ENCODE data around the gene C20orf144. TPM values are rescaled to one million over a fixed set of nuclear protein-coding genes. Genes with fewer than 3 reads are reported as not detected.

The C20orf144 gene
- total RNA-seq, 1 donor from 2014 or later: 0.82 TPM

- Mint-ChIP-seq H3K9me3 (no peaks in the 10 kb centered on the region), H3K4me3 (peak overlapping the region; percentile 79), H3K27me3 (no peaks in the 10 kb centered on the region), H3K27ac (peak overlapping the region; percentile 97), H3K4me1 (ENCODE audit: unreplicated experiment) (peaks cover 72% of the 10 kb centered on the region), H3K36me3 (peaks cover 27% of the 10 kb centered on the region)
- TF ChIP-seq, protein P1, sequence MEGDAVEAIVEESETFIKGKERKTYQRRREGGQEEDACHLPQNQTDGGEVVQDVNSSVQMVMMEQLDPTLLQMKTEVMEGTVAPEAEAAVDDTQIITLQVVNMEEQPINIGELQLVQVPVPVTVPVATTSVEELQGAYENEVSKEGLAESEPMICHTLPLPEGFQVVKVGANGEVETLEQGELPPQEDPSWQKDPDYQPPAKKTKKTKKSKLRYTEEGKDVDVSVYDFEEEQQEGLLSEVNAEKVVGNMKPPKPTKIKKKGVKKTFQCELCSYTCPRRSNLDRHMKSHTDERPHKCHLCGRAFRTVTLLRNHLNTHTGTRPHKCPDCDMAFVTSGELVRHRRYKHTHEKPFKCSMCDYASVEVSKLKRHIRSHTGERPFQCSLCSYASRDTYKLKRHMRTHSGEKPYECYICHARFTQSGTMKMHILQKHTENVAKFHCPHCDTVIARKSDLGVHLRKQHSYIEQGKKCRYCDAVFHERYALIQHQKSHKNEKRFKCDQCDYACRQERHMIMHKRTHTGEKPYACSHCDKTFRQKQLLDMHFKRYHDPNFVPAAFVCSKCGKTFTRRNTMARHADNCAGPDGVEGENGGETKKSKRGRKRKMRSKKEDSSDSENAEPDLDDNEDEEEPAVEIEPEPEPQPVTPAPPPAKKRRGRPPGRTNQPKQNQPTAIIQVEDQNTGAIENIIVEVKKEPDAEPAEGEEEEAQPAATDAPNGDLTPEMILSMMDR (conservative IDR thresholded peaks at IDR 0.05): no peak
- DNase-seq (ENCODE audit: extremely low spot score, unreplicated experiment): no peak
Observed at GRCh38 chr20:33650111-33650752, 11.9 kb upstream of the C20orf144 start.

DNA sequence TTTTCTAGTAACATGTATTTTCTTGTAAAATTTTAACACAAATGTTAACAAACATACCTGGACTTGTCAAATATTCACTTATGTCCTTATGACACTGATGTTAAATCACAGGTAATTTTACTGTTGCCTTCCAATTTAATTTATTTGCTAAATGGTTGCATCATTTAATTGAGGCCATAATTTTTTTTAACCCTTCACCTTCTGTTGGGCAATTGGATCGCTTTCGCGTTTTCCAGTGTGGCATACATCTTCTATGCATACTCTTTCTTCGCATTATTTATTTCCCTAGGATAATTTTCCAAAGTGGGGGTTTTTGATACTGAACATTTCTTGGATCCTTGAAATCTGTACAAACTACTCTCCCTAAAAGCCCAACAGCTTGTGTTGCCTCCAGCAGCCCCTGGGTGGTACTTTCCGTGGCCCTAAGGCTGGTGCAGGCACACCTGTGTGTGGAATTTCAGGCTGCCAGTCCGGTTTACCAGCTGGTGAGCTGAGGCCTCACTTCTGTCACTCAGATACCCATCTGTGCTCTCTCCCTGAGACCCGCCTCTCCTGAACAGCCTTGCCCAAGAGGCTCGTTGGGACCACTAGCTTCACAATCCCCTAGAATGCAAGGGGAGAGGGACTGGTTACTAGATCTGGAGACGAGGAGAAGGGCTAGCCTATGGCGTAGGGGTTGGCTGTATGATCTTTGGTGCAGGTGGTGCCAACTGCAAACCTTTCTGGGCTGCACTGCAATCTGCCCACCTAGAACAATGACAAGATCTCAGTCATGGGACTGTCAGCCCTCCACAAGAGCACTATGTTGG lies 11.2 kb upstream of the C20orf144 start:
- H3K4me3 Mint-ChIP-seq: peak overlapping the region; percentile 79
- H3K9me3 Mint-ChIP-seq: no peaks in the 10 kb centered on the region
- H3K27ac Mint-ChIP-seq: peak overlapping the region; percentile 97
- peaks cover 21% of the 10 kb centered on the region for H3K36me3 Mint-ChIP-seq
- peaks cover 68% of the 10 kb centered on the region for H3K4me1 Mint-ChIP-seq (ENCODE audit: unreplicated experiment)
- no peaks in the 10 kb centered on the region for H3K27me3 Mint-ChIP-seq
- TF ChIP-seq, protein P1 (conservative IDR thresholded peaks at IDR 0.05): peak; percentile 18
- no peak for DNase-seq (ENCODE audit: extremely low spot score, unreplicated experiment)

- TF ChIP-seq, protein P1 (conservative IDR thresholded peaks at IDR 0.05): no peak
- H3K4me3 Mint-ChIP-seq: peak overlapping the region; percentile 79
- no peak for DNase-seq (ENCODE audit: extremely low spot score, unreplicated experiment)
- no peaks in the 10 kb centered on the region for H3K9me3 Mint-ChIP-seq
- H3K27me3 Mint-ChIP-seq: no peaks in the 10 kb centered on the region
- H3K4me1 Mint-ChIP-seq (ENCODE audit: unreplicated experiment): peaks cover 68% of the 10 kb centered on the region
- H3K27ac Mint-ChIP-seq: peak overlapping the region; percentile 97
- H3K36me3 Mint-ChIP-seq: peaks cover 21% of the 10 kb centered on the region
Observed at GRCh38 chr20:33651562-33652048, 10.5 kb upstream of the C20orf144 start.

DNA sequence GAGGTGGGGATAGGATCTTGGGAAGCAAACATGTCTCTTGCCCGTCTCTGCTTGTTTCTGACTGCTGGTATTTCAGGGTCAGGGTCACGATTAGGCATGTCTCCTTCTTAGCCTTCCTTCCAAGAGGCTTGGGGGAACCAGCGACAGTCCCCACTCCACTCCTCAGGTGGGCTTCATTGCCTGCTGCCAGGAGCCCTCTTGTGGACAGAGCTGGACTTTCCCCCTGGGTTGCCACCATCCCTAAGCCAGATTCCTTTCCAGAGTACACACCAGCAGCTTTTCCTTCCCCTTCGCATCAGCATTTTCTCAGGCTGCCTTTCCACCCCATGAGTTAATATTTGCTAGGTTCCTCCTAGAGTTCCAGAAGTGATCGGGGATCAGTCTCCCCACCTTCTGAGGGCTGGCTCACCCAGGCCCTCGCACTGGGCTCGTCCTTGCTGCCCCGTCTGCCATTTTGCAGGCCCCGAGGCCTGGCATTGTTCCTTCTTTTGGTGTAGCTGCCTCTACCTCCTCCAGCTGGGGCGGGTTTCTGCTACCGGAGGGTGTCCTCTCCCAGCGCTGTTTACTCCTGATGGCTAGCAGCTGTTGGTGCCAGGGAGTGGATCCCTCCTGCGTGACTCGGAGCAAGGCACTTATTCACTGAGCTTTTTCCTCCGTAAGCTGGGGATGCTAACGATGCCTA lies 8.8 kb upstream of the C20orf144 start:
- Mint-ChIP-seq H3K4me3 (peak overlapping the region; percentile 77), H3K4me1 (ENCODE audit: unreplicated experiment) (peaks cover 60% of the 10 kb centered on the region)
- DNase-seq (ENCODE audit: extremely low spot score, unreplicated experiment): peak; percentile 81

More for the DNA sequence above, 8.8 kb upstream of the C20orf144 start:
- Mint-ChIP-seq H3K9me3 (no peaks in the 10 kb centered on the region), H3K27me3 (no peaks in the 10 kb centered on the region), H3K36me3 (peaks cover 16% of the 10 kb centered on the region), H3K27ac (peak overlapping the region; percentile 99)
- TF ChIP-seq, protein P1 (conservative IDR thresholded peaks at IDR 0.05): peak; percentile 98

Measured in type B pancreatic cell (in vitro differentiated cells).